Measurements from ENCODE around the gene KIRREL1. TPM values are rescaled to one million over a fixed set of nuclear protein-coding genes. Genes with fewer than 3 reads are reported as not detected.

KIRREL1 gene
- total RNA-seq, 1 donor from 2014 or later = 23.5 TPM

DNA sequence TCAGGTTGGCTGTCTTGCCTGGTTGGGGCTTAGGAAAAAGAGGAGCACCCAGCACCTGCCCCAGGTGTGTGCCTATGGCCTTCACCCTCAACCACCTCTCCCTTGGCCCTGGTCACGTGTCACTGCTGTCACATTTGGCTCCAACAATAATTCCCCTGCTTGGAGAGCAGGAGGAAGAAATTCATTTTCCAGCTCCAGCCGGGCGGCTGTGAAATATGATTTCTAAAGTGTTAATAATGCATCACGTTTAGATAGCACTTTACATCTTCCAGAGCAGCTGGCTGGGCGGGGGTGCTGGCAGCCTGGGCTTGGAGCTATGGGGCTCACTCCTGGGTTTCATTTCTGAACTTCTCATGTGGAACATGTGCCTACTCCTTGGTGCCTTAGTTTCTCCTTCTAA is 63.1 kb downstream of the KIRREL1 start:
- H3K4me1 ChIP-seq (ENCODE audit: control insufficient read depth in 3 of 3, insufficient read depth in 3 of 3, low read length in 3 of 3) = peaks cover 3 to 7% (median 4%) of the 10 kb centered on the region in 3 donors
- H3K4me3 ChIP-seq (ENCODE audit: low read length in 3 of 3) = no peak overlapping the region
- no peaks in the 10 kb centered on the region for H3K9me3 ChIP-seq (ENCODE audit: control insufficient read depth in 3 of 3, low read length in 3 of 3)
- H3K36me3 ChIP-seq (ENCODE audit: control insufficient read depth in 3 of 3, insufficient read depth in 3 of 3, low read length in 3 of 3) = no peaks in the 10 kb centered on the region
- H3K9ac ChIP-seq (ENCODE audit: low read depth in 1 of 3, low read length in 3 of 3) = no peak overlapping the region
- H3K27me3 ChIP-seq (ENCODE audit: control insufficient read depth in 3 of 3, insufficient read depth in 3 of 3, low read length in 3 of 3) = no peaks in the 10 kb centered on the region
- no peak overlapping the region for H3K27ac ChIP-seq (ENCODE audit: low read depth, low read length)

DNA sequence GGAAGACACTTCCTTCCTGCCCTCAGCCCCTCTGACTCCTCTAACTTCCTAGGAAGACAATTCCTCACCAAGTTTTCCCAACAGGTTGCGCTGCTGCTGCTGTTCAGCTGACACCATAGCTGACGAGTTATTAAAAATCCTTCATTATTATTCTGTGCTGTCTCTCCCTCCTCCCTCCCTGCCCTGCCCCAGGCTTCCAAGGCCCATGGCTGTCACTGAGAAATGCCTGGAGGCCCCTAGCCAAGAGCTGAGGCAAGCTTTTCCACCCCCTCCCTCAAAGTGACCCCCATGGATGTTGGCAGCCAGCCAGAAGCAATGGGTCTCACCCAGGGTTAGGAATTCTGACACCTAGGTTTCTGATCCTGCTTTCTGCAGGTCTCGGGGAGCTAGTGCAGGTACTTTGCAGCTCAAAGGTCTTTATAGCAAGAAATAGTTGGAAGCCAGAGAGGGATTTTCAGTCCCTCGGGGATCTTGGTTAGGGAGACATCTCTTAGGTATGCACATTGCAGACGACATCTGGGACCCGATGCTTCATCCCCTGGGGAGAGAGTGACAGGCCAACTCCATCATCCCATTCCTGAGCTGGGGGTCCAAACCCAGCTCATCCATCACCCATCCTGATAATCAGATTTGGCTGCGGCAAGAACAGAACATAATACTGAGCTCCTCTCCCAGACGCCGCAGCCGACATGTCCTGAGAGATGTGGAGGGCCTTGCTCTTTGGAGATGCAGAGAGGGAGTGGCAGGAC is 65.0 kb downstream of the KIRREL1 start:
- Histone ChIP-seq H3K36me3 (ENCODE audit: control insufficient read depth in 3 of 3, insufficient read depth in 3 of 3, low read length in 3 of 3) (no peaks in the 10 kb centered on the region), H3K4me3 (ENCODE audit: low read length in 3 of 3) (no peak overlapping the region), H3K9me3 (ENCODE audit: control insufficient read depth in 3 of 3, low read length in 3 of 3) (no peaks in the 10 kb centered on the region), H3K9ac (ENCODE audit: low read depth in 1 of 3, low read length in 3 of 3) (no peak overlapping the region), H3K4me1 (ENCODE audit: control insufficient read depth in 3 of 3, insufficient read depth in 3 of 3, low read length in 3 of 3) (peaks cover 3 to 7% (median 4%) of the 10 kb centered on the region in 3 donors), H3K27ac (ENCODE audit: low read depth, low read length) (no peak overlapping the region), H3K27me3 (ENCODE audit: control insufficient read depth in 3 of 3, insufficient read depth in 3 of 3, low read length in 3 of 3) (peaks cover 0 to 3% (median under 1%) of the 10 kb centered on the region in 3 donors)

DNA sequence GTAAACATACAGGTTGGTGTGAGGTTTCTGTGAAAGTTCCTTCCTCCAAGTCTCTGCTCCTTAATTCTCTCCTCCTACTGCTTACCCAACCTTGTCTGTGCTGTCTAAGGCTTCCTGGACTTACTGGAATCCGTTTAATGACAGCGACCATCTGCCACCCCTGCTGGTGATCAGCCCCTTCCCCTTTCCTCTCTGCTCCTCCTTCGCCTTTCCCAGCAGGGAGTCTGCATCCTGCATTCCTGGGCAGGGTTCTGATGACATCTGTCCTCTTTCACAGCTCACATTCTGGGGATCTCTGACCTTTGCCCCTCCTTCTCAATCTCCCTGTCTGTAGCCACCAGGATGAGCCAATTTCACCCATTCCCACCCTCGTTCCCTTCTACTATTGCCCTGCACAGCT is 66.5 kb downstream of the KIRREL1 start:
- Histone ChIP-seq H3K9me3 (ENCODE audit: control insufficient read depth in 3 of 3, low read length in 3 of 3) (no peaks in the 10 kb centered on the region), H3K27me3 (ENCODE audit: control insufficient read depth in 3 of 3, insufficient read depth in 3 of 3, low read length in 3 of 3) (peaks cover 0 to 4% (median 3%) of the 10 kb centered on the region in 3 donors), H3K9ac (ENCODE audit: low read depth in 1 of 3, low read length in 3 of 3) (no peak overlapping the region), H3K4me1 (ENCODE audit: control insufficient read depth in 3 of 3, insufficient read depth in 3 of 3, low read length in 3 of 3) (peaks cover 3 to 7% (median 4%) of the 10 kb centered on the region in 3 donors), H3K4me3 (ENCODE audit: low read length in 3 of 3) (no peak overlapping the region), H3K36me3 (ENCODE audit: control insufficient read depth in 3 of 3, insufficient read depth in 3 of 3, low read length in 3 of 3) (no peaks in the 10 kb centered on the region), H3K27ac (ENCODE audit: low read depth, low read length) (no peak overlapping the region)

DNA sequence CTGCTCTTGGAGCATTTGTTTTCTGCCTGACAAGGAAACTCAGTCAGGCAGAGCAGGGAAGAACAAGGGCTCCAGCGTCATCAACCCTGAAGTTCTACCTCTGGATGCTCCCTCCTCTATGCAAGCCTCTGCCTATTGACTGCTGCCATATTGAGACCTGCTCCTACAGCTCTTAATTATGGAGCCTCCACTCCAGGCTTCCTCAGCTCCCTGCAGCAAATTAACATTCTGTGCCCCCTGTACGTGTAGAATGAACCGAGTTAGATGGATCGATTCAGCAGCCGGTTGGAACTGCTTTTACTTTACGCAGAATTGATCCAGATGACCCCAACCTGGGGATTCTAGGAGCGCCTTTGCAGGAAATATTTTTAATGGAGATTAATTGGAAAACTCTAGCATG is 68.7 kb downstream of the KIRREL1 start:
- peaks cover 0 to 7% (median 4%) of the 10 kb centered on the region in 3 donors for H3K27me3 ChIP-seq (ENCODE audit: control insufficient read depth in 3 of 3, insufficient read depth in 3 of 3, low read length in 3 of 3)
- no peak overlapping the region for H3K27ac ChIP-seq (ENCODE audit: low read depth, low read length)
- no peaks in the 10 kb centered on the region for H3K9me3 ChIP-seq (ENCODE audit: control insufficient read depth in 3 of 3, low read length in 3 of 3)
- no peaks in the 10 kb centered on the region for H3K36me3 ChIP-seq (ENCODE audit: control insufficient read depth in 3 of 3, insufficient read depth in 3 of 3, low read length in 3 of 3)
- no peak overlapping the region for H3K4me3 ChIP-seq (ENCODE audit: low read length in 3 of 3)
- H3K4me1 ChIP-seq (ENCODE audit: control insufficient read depth in 3 of 3, insufficient read depth in 3 of 3, low read length in 3 of 3) = peaks cover 6 to 13% (median 6%) of the 10 kb centered on the region in 3 donors
- no peak overlapping the region for H3K9ac ChIP-seq (ENCODE audit: low read depth in 1 of 3, low read length in 3 of 3)

DNA sequence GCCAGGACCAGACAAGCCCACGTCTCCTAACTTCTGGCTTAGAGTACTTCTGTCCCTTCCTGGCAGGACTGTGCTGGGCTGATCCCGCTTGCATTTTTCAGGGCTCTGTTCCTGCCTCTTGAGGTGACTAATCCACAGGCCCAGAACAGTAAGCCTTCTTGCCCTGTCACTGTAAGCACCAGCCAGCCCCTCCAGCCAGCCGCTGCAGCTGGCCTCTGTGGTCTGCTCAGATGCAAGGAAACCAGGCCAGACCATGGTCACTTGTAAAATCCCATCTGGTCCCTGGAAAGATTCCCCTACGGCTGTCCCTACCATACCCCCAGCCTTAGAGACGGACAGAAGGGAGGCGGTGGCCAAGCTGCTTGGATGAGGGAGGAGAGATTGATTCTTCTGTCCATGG is 74.2 kb downstream of the KIRREL1 start:
- Histone ChIP-seq H3K27ac (ENCODE audit: low read depth, low read length) (no peak overlapping the region), H3K4me3 (ENCODE audit: low read length in 3 of 3) (no peak overlapping the region), H3K9me3 (ENCODE audit: control insufficient read depth in 3 of 3, low read length in 3 of 3) (no peaks in the 10 kb centered on the region), H3K4me1 (ENCODE audit: control insufficient read depth in 3 of 3, insufficient read depth in 3 of 3, low read length in 3 of 3) (peaks cover 12 to 35% (median 16%) of the 10 kb centered on the region in 3 donors), H3K27me3 (ENCODE audit: control insufficient read depth in 3 of 3, insufficient read depth in 3 of 3, low read length in 3 of 3) (peaks cover 0 to 6% (median 4%) of the 10 kb centered on the region in 3 donors), H3K9ac (ENCODE audit: low read depth in 1 of 3, low read length in 3 of 3) (no peak overlapping the region), H3K36me3 (ENCODE audit: control insufficient read depth in 3 of 3, insufficient read depth in 3 of 3, low read length in 3 of 3) (no peaks in the 10 kb centered on the region)

DNA sequence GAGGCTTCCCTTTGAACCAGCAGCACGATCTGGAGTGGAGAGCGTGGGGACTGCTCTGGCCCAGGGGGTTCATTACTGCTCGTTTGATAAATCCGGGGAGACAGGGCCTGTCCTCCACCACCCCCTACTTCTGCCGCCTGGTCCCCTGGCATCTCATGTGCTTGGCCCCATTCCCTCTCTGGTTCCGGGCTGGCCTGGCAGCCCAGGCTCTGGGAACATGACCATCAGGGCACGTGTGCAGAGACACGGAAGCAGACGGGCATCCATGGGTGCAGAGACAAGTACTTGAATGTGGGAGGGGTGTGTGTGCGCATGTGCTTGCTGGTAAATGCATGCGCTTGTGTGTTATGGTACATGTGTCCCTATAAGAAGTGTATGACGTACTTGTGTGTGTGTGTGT is 75.5 kb downstream of the KIRREL1 start:
- Histone ChIP-seq H3K4me1 (ENCODE audit: control insufficient read depth in 3 of 3, insufficient read depth in 3 of 3, low read length in 3 of 3) (peaks cover 12 to 35% (median 16%) of the 10 kb centered on the region in 3 donors), H3K27ac (ENCODE audit: low read depth, low read length) (no peak overlapping the region), H3K27me3 (ENCODE audit: control insufficient read depth in 3 of 3, insufficient read depth in 3 of 3, low read length in 3 of 3) (peaks cover 0 to 6% (median 0%) of the 10 kb centered on the region in 3 donors), H3K4me3 (ENCODE audit: low read length in 3 of 3) (no peak overlapping the region), H3K36me3 (ENCODE audit: control insufficient read depth in 3 of 3, insufficient read depth in 3 of 3, low read length in 3 of 3) (no peaks in the 10 kb centered on the region), H3K9me3 (ENCODE audit: control insufficient read depth in 3 of 3, low read length in 3 of 3) (no peaks in the 10 kb centered on the region), H3K9ac (ENCODE audit: low read depth in 1 of 3, low read length in 3 of 3) (no peak overlapping the region)

DNA sequence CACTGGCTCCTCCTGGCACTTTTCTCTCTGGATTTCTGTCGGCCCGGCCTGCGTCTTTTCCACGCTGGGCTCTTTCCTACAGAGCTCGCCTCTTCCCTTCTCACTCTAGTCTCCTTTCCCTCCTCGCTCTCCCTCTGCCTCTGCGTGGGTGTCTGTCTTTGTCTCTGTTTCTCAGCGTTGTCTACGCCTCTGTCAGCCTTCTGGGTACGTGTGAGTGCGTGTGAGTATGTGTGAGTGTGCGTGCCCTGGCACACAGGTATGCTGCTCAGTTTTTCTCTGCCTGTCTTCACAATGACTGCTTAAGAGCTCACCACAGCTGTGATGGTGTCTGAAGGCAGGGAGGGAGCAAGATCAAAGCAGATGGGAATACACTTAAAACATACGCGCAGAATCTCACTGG is 77.7 kb downstream of the KIRREL1 start:
- no peaks in the 10 kb centered on the region for H3K9me3 ChIP-seq (ENCODE audit: control insufficient read depth in 3 of 3, low read length in 3 of 3)
- H3K9ac ChIP-seq (ENCODE audit: low read depth in 1 of 3, low read length in 3 of 3) = peak overlapping the region in 1 of 3 donors; percentile 40
- no peaks in the 10 kb centered on the region for H3K36me3 ChIP-seq (ENCODE audit: control insufficient read depth in 3 of 3, insufficient read depth in 3 of 3, low read length in 3 of 3)
- H3K4me1 ChIP-seq (ENCODE audit: control insufficient read depth in 3 of 3, insufficient read depth in 3 of 3, low read length in 3 of 3) = peaks cover 12 to 31% (median 16%) of the 10 kb centered on the region in 3 donors
- H3K27me3 ChIP-seq (ENCODE audit: control insufficient read depth in 3 of 3, insufficient read depth in 3 of 3, low read length in 3 of 3) = peaks cover 0 to 6% (median 0%) of the 10 kb centered on the region in 3 donors
- H3K4me3 ChIP-seq (ENCODE audit: low read length in 3 of 3) = no peak overlapping the region
- H3K27ac ChIP-seq (ENCODE audit: low read depth, low read length) = no peak overlapping the region

DNA sequence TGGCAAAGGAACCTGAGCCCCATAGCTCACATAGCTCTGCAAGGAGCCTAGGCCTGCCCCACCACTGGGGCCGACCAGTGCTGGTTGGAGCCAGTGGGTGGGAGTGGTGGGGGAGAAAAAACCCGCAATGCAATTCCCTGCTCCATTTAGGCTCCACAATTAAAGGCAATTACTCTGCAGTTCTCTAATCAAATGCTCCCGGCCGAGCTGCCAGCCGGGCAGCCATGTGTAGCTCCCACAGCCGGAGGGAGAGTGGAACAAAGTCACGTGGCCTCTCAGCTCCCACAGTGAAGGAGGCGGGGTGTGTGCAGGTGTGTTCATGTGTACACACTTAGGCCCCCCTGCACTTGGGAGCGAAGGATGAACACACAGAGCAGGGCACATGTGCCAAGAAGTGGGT is 81.6 kb downstream of the KIRREL1 start:
- Histone ChIP-seq H3K4me1 (ENCODE audit: control insufficient read depth in 3 of 3, insufficient read depth in 3 of 3, low read length in 3 of 3) (peaks cover 0 to 6% (median 0%) of the 10 kb centered on the region in 3 donors), H3K27ac (ENCODE audit: low read depth, low read length) (no peak overlapping the region), H3K9me3 (ENCODE audit: control insufficient read depth in 3 of 3, low read length in 3 of 3) (no peaks in the 10 kb centered on the region), H3K4me3 (ENCODE audit: low read length in 3 of 3) (no peak overlapping the region), H3K9ac (ENCODE audit: low read depth in 1 of 3, low read length in 3 of 3) (no peak overlapping the region), H3K27me3 (ENCODE audit: control insufficient read depth in 3 of 3, insufficient read depth in 3 of 3, low read length in 3 of 3) (no peaks in the 10 kb centered on the region), H3K36me3 (ENCODE audit: control insufficient read depth in 3 of 3, insufficient read depth in 3 of 3, low read length in 3 of 3) (peaks cover 0 to 2% (median under 1%) of the 10 kb centered on the region in 3 donors)

DNA sequence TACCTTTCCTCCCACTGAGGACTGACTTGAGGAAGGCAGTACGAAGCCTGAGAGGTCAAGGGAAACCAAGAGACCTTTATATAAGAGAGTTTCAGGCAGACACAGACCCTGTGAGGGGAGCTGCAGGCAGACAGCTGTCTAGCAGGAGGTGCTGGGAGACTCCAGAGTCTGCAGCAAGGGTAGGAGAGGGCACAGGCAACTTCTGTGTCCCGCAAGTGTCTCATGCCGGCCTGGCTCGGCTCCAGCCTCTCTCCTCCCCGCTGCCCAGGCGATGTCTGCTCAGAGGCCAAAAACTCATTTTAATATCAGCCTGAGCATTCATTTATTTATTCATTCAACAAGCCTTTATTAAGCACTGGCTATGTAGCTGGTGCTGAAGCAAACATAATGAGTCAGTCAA is 83.0 kb downstream of the KIRREL1 start:
- peaks cover 0 to 6% (median 5%) of the 10 kb centered on the region in 3 donors for H3K36me3 ChIP-seq (ENCODE audit: control insufficient read depth in 3 of 3, insufficient read depth in 3 of 3, low read length in 3 of 3)
- no peak overlapping the region for H3K27ac ChIP-seq (ENCODE audit: low read depth, low read length)
- peaks cover 0 to 4% (median 0%) of the 10 kb centered on the region in 3 donors for H3K4me1 ChIP-seq (ENCODE audit: control insufficient read depth in 3 of 3, insufficient read depth in 3 of 3, low read length in 3 of 3)
- no peaks in the 10 kb centered on the region for H3K9me3 ChIP-seq (ENCODE audit: control insufficient read depth in 3 of 3, low read length in 3 of 3)
- H3K9ac ChIP-seq (ENCODE audit: low read depth in 1 of 3, low read length in 3 of 3) = no peak overlapping the region
- H3K27me3 ChIP-seq (ENCODE audit: control insufficient read depth in 3 of 3, insufficient read depth in 3 of 3, low read length in 3 of 3) = no peaks in the 10 kb centered on the region
- no peak overlapping the region for H3K4me3 ChIP-seq (ENCODE audit: low read length in 3 of 3)

DNA sequence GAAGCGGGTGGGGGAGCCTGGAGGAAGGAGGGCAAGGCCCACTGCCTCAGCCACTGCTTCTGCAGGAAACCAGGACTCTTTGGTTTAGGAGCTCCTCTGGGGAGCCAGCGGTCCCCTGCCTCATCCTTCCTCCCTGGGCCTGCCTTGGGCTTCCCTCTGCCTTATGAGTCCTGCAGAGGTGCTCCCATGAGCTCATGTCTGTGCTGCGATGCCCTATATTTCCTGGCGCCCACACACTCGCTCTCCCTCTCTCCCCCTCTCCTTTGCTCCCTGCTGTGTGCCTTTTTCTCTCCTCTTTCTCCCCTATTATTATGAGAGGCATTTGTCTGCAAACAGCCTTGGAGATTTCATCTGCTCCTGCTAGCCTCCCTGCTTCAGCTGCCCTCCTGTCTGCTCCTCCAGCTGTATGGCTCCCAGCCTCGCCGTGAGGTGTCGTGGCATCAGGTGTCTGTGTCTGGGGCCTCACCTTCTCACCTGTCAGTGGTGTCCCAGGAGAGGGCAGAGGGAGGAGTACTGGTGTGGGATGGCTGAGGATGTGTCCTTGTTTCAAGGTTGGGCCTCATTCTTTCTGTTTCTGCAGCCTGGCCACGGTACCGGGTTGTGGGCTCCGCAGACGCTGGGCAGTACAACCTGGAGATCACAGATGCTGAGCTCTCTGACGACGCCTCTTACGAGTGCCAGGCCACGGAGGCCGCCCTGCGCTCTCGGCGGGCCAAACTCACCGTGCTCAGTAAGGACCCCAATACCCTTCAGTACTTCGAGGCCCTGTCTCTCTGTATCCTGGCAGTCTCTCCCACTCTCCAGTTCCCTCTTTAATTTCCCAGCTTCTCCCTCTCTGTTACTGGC is 84.2 kb downstream of the KIRREL1 start:
- Histone ChIP-seq H3K4me3 (ENCODE audit: low read length in 3 of 3) (no peak overlapping the region), H3K27ac (ENCODE audit: low read depth, low read length) (no peak overlapping the region), H3K9me3 (ENCODE audit: control insufficient read depth in 3 of 3, low read length in 3 of 3) (no peaks in the 10 kb centered on the region), H3K9ac (ENCODE audit: low read depth in 1 of 3, low read length in 3 of 3) (no peak overlapping the region), H3K36me3 (ENCODE audit: control insufficient read depth in 3 of 3, insufficient read depth in 3 of 3, low read length in 3 of 3) (peaks cover 0 to 6% (median 5%) of the 10 kb centered on the region in 3 donors), H3K4me1 (ENCODE audit: control insufficient read depth in 3 of 3, insufficient read depth in 3 of 3, low read length in 3 of 3) (no peaks in the 10 kb centered on the region), H3K27me3 (ENCODE audit: control insufficient read depth in 3 of 3, insufficient read depth in 3 of 3, low read length in 3 of 3) (no peaks in the 10 kb centered on the region)

Measured in skeletal muscle tissue (tissue), 4 donors.